Measurements from ENCODE around the gene PTGS1.

- TF ChIP-seq, protein P1, sequence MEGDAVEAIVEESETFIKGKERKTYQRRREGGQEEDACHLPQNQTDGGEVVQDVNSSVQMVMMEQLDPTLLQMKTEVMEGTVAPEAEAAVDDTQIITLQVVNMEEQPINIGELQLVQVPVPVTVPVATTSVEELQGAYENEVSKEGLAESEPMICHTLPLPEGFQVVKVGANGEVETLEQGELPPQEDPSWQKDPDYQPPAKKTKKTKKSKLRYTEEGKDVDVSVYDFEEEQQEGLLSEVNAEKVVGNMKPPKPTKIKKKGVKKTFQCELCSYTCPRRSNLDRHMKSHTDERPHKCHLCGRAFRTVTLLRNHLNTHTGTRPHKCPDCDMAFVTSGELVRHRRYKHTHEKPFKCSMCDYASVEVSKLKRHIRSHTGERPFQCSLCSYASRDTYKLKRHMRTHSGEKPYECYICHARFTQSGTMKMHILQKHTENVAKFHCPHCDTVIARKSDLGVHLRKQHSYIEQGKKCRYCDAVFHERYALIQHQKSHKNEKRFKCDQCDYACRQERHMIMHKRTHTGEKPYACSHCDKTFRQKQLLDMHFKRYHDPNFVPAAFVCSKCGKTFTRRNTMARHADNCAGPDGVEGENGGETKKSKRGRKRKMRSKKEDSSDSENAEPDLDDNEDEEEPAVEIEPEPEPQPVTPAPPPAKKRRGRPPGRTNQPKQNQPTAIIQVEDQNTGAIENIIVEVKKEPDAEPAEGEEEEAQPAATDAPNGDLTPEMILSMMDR (IDR thresholded peaks at IDR 0.05; ENCODE audit: insufficient read depth, low read length, poor library complexity, severe bottlenecking), result no peak
- TF ChIP-seq EZH2phosphoT487 (conservative IDR thresholded peaks at IDR 0.05; ENCODE audit: low read length), result no peak
These were observed 45.7 kb upstream of the PTGS1 start for GRCh38 chr9:122325124-122325523.

Measured in SU-DHL-6 (cell line).